ENCODE data around the gene MIEN1. TPM values are rescaled to one million over a fixed set of nuclear protein-coding genes. Genes with fewer than 3 reads are reported as not detected.

Gene MIEN1
- total RNA-seq, 1 experiment from 2014 or later: 40.6 TPM

DNA sequence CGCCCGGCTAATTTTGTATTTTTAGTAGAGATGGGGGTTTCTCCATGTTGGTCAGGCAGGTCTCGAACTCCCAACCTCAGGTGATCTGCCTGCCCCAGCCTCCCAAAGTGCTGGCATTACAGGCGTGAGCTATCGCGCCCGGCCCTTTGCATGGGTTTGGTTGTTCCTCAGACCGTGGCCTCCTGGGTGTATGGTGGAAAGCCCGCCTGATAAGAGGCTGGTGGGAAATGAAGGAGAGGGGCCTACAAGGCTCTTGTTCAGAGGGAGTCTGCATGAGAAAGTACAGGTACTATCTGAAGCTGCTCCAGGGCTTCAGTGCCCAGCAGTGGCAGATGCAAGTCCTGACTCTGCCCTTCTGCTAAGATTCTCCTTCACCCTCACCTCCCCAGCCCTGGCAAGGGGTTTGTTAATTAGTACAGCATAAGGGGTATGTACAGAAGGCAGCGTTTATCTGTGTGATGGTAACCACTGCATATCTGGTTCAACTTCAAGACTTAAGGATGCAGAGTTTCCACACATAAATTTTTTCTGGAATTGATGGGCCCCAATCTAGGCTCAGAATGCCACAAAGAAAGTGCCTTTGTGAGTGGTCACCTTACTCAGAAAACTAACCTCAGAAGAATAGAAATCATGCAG, 31.6 kb upstream of the MIEN1 start (continued):
- TF ChIP-seq, protein P1, sequence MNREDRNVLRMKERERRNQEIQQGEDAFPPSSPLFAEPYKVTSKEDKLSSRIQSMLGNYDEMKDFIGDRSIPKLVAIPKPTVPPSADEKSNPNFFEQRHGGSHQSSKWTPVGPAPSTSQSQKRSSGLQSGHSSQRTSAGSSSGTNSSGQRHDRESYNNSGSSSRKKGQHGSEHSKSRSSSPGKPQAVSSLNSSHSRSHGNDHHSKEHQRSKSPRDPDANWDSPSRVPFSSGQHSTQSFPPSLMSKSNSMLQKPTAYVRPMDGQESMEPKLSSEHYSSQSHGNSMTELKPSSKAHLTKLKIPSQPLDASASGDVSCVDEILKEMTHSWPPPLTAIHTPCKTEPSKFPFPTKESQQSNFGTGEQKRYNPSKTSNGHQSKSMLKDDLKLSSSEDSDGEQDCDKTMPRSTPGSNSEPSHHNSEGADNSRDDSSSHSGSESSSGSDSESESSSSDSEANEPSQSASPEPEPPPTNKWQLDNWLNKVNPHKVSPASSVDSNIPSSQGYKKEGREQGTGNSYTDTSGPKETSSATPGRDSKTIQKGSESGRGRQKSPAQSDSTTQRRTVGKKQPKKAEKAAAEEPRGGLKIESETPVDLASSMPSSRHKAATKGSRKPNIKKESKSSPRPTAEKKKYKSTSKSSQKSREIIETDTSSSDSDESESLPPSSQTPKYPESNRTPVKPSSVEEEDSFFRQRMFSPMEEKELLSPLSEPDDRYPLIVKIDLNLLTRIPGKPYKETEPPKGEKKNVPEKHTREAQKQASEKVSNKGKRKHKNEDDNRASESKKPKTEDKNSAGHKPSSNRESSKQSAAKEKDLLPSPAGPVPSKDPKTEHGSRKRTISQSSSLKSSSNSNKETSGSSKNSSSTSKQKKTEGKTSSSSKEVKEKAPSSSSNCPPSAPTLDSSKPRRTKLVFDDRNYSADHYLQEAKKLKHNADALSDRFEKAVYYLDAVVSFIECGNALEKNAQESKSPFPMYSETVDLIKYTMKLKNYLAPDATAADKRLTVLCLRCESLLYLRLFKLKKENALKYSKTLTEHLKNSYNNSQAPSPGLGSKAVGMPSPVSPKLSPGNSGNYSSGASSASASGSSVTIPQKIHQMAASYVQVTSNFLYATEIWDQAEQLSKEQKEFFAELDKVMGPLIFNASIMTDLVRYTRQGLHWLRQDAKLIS (CRISPR knock-in tag; IDR thresholded peaks at IDR 0.05; ENCODE audit: borderline replicate concordance): no peak
- TF ChIP-seq, protein P2, sequence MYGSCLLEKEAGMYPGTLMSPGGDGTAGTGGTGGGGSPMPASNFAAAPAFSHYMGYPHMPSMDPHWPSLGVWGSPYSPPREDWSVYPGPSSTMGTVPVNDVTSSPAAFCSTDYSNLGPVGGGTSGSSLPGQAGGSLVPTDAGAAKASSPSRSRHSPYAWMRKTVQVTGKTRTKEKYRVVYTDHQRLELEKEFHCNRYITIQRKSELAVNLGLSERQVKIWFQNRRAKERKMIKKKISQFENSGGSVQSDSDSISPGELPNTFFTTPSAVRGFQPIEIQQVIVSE (CRISPR knock-in tag; IDR thresholded peaks at IDR 0.05; ENCODE audit: borderline replicate concordance): no peak
- TF ChIP-seq ELF4 (CRISPR knock-in tag; IDR thresholded peaks at IDR 0.05; ENCODE audit: low read depth) (no peak), FOXJ3 (CRISPR knock-in tag; IDR thresholded peaks at IDR 0.05; ENCODE audit: borderline replicate concordance) (no peak), NFATC4 (CRISPR knock-in tag; IDR thresholded peaks at IDR 0.05) (no peak), MXD4 (CRISPR knock-in tag; IDR thresholded peaks at IDR 0.05; ENCODE audit: borderline replicate concordance) (no peak)
- TF ChIP-seq, protein P3, sequence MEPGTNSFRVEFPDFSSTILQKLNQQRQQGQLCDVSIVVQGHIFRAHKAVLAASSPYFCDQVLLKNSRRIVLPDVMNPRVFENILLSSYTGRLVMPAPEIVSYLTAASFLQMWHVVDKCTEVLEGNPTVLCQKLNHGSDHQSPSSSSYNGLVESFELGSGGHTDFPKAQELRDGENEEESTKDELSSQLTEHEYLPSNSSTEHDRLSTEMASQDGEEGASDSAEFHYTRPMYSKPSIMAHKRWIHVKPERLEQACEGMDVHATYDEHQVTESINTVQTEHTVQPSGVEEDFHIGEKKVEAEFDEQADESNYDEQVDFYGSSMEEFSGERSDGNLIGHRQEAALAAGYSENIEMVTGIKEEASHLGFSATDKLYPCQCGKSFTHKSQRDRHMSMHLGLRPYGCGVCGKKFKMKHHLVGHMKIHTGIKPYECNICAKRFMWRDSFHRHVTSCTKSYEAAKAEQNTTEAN (CRISPR knock-in tag; IDR thresholded peaks at IDR 0.05): no peak
- TF ChIP-seq, protein P4, sequence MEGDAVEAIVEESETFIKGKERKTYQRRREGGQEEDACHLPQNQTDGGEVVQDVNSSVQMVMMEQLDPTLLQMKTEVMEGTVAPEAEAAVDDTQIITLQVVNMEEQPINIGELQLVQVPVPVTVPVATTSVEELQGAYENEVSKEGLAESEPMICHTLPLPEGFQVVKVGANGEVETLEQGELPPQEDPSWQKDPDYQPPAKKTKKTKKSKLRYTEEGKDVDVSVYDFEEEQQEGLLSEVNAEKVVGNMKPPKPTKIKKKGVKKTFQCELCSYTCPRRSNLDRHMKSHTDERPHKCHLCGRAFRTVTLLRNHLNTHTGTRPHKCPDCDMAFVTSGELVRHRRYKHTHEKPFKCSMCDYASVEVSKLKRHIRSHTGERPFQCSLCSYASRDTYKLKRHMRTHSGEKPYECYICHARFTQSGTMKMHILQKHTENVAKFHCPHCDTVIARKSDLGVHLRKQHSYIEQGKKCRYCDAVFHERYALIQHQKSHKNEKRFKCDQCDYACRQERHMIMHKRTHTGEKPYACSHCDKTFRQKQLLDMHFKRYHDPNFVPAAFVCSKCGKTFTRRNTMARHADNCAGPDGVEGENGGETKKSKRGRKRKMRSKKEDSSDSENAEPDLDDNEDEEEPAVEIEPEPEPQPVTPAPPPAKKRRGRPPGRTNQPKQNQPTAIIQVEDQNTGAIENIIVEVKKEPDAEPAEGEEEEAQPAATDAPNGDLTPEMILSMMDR (IDR thresholded peaks at IDR 0.05): no peak
- TF ChIP-seq, protein P5, sequence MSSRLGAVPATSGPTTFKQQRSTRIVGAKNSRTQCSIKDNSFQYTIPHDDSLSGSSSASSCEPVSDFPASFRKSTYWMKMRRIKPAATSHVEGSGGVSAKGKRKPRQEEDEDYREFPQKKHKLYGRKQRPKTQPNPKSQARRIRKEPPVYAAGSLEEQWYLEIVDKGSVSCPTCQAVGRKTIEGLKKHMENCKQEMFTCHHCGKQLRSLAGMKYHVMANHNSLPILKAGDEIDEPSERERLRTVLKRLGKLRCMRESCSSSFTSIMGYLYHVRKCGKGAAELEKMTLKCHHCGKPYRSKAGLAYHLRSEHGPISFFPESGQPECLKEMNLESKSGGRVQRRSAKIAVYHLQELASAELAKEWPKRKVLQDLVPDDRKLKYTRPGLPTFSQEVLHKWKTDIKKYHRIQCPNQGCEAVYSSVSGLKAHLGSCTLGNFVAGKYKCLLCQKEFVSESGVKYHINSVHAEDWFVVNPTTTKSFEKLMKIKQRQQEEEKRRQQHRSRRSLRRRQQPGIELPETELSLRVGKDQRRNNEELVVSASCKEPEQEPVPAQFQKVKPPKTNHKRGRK (CRISPR knock-in tag; IDR thresholded peaks at IDR 0.05; ENCODE audit: borderline replicate concordance): no peak

DNA sequence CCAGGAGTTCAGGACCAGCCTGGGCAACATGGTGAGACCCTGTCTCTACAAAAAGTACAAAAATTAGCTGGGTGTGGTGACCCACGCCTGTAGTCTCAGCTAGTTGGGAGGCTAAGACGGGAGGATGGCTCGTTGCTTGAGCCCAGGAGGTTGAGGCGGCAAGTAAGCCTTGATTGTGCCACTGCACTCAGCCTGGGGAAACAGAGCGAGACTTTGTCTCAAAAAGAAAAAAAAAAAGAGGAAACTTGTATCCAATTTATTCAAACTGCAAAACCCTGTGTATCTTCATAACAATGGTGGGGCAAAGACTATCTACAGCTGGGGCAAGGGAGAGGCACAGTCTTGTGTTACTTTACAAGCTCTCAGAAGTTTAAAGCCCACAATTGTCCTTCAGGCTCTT, 28.9 kb upstream of the MIEN1 start:
- Mint-ChIP-seq H3K36me3 (no peaks in the 10 kb centered on the region), H3K4me3 (no peak overlapping the region), H3K27me3 (ENCODE audit: low read depth) (peaks cover 10% of the 10 kb centered on the region), H3K27ac (no peak overlapping the region), H3K9me3 (no peaks in the 10 kb centered on the region), H3K4me1 (peaks cover 15% of the 10 kb centered on the region)
- DNase-seq (ENCODE audit: low spot score): no peak
- POLR2A ChIA-PET: no interaction called here
- no peak for ATAC-seq
- CTCF ChIA-PET: interaction anchor here (0.7 to 2.6 kb wide), 5 partner anchors 29 to 212 kb away, joined by 3 to 11 read pairs (median 4); partner anchors contain the start of gene MIEN1
- TF ChIP-seq RELA (CRISPR knock-in tag; IDR thresholded peaks at IDR 0.05; ENCODE audit: borderline replicate concordance) (no peak), CREM (CRISPR knock-in tag; IDR thresholded peaks at IDR 0.05) (no peak), EMX1 (CRISPR knock-in tag; IDR thresholded peaks at IDR 0.05) (no peak), SMAD4 (CRISPR knock-in tag; IDR thresholded peaks at IDR 0.05) (no peak), IRF2 (CRISPR knock-in tag; IDR thresholded peaks at IDR 0.05; ENCODE audit: borderline replicate concordance, low read depth) (no peak)
- TF ChIP-seq, protein P6, sequence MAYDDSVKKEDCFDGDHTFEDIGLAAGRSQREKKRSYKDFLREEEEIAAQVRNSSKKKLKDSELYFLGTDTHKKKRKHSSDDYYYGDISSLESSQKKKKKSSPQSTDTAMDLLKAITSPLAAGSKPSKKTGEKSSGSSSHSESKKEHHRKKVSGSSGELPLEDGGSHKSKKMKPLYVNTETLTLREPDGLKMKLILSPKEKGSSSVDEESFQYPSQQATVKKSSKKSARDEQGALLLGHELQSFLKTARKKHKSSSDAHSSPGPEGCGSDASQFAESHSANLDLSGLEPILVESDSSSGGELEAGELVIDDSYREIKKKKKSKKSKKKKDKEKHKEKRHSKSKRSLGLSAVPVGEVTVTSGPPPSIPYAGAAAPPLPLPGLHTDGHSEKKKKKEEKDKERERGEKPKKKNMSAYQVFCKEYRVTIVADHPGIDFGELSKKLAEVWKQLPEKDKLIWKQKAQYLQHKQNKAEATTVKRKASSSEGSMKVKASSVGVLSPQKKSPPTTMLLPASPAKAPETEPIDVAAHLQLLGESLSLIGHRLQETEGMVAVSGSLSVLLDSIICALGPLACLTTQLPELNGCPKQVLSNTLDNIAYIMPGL (CRISPR knock-in tag; IDR thresholded peaks at IDR 0.05): no peak
- TF ChIP-seq, protein P7, sequence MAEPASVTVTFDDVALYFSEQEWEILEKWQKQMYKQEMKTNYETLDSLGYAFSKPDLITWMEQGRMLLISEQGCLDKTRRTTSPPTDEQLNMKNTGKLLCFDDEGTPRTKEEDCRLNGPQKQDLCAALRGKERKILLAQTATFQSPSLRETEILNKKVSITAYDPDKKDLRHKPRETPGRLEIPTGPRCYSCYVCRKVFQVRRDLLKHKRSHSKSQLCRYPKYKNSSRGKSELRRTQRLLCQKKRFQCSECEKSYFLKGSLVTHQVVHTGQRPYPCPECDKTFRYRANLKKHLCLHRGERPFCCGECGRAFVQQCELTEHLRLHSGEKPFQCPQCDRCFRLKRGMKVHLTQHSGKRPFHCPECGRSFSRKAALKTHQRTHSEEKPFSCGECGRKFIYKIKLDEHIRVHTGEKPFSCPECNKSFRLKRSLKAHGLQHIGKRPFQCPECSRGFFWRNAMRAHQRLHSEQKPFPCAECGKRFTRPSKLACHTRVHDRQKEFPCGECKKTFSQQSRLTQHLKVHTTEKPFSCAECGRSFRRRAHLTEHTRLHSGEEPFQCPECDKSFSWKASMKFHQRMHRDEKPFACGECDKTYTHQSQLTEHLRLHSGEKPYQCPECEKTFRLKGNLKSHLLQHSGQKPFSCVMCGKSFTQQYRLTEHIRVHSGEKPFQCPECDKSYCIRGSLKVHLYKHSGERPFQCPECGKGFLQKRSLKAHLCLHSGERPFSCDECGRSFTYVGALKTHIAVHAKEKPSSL (CRISPR knock-in tag; conservative IDR thresholded peaks at IDR 0.05): no peak
- TF ChIP-seq, protein P2 (CRISPR knock-in tag; IDR thresholded peaks at IDR 0.05; ENCODE audit: borderline replicate concordance): no peak
- TF ChIP-seq, protein P8, sequence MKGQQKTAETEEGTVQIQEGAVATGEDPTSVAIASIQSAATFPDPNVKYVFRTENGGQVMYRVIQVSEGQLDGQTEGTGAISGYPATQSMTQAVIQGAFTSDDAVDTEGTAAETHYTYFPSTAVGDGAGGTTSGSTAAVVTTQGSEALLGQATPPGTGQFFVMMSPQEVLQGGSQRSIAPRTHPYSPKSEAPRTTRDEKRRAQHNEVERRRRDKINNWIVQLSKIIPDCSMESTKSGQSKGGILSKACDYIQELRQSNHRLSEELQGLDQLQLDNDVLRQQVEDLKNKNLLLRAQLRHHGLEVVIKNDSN (CRISPR knock-in tag; IDR thresholded peaks at IDR 0.05): no peak
- TF ChIP-seq, protein P9, sequence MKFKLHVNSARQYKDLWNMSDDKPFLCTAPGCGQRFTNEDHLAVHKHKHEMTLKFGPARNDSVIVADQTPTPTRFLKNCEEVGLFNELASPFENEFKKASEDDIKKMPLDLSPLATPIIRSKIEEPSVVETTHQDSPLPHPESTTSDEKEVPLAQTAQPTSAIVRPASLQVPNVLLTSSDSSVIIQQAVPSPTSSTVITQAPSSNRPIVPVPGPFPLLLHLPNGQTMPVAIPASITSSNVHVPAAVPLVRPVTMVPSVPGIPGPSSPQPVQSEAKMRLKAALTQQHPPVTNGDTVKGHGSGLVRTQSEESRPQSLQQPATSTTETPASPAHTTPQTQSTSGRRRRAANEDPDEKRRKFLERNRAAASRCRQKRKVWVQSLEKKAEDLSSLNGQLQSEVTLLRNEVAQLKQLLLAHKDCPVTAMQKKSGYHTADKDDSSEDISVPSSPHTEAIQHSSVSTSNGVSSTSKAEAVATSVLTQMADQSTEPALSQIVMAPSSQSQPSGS (CRISPR knock-in tag; IDR thresholded peaks at IDR 0.05; ENCODE audit: borderline replicate concordance, low read depth): no peak

All from WTC11 (cell line).